ENCODE measurements around the gene AGBL1. TPM values are rescaled to one million over a fixed set of nuclear protein-coding genes. Genes with fewer than 3 reads are reported as not detected.

The AGBL1 gene
- total and polyA plus RNA-seq, 2 donors (not counting 1 experiment from before 2014, with no cell fraction given) = not detected

- H3K9ac ChIP-seq (ENCODE audit: low read length) = no peak overlapping the region
- no peaks in the 10 kb centered on the region for H3K36me3 ChIP-seq (replicated peaks in 1 of 2; ENCODE audit: control extremely low read depth in 1 of 2, control insufficient read depth in 1 of 2, extremely low read depth in 1 of 2, insufficient read depth in 2 of 2, low read length in 1 of 2)
- H3K9me3 ChIP-seq (ENCODE audit: control extremely low read depth in 1 of 3, control insufficient read depth in 2 of 3, insufficient read depth in 1 of 3, low read length in 2 of 3) = no peaks in the 10 kb centered on the region
- ChIA-PET CTCF (no interaction called here), POLR2A (no interaction called here)
- 89% methylated on average over 2 of the region's 2 CpGs for WGBS (ENCODE audit: insufficient coverage)
- intact Hi-C loops (cut with micrococcal nuclease) = no loop called here
- no peaks in the 10 kb centered on the region for H4K20me1 ChIP-seq (ENCODE audit: control insufficient read depth, insufficient read depth, low read length, poor library complexity, severe bottlenecking)
- no peak overlapping the region for H3K4me2 ChIP-seq (replicated peaks; ENCODE audit: low read depth, low read length, poor library complexity, severe bottlenecking)
- TF ChIP-seq CTCF (IDR thresholded peaks at IDR 0.05) (no peak), EZH2 (IDR thresholded peaks at IDR 0.05; ENCODE audit: borderline replicate concordance, insufficient read depth, low read depth, low read length, poor library complexity, severe bottlenecking) (no peak)
- Mint-ChIP-seq H3K4me3 (no peak overlapping the region), H3K9me3 (ENCODE audit: insufficient read depth) (no peaks in the 10 kb centered on the region), H3K4me1 (no peaks in the 10 kb centered on the region), H3K27ac (no peak overlapping the region), H3K27me3 (no peaks in the 10 kb centered on the region)
- H3K27ac ChIP-seq (ENCODE audit: low read length in 2 of 2) = no peak overlapping the region
- no peak overlapping the region for H3K4me3 ChIP-seq (ENCODE audit: control extremely low read depth in 1 of 5, extremely low read depth in 1 of 5, insufficient read depth in 1 of 5, low read depth in 2 of 5, low read length in 4 of 5)
- no peak for DNase-seq
- no peak for ATAC-seq (ENCODE audit: low read depth)
- H3K27me3 ChIP-seq (replicated peaks in 1 of 4; ENCODE audit: control extremely low read depth in 1 of 4, control insufficient read depth in 3 of 4, insufficient read depth in 4 of 4, low read length in 3 of 4) = no peaks in the 10 kb centered on the region
- H2AFZ ChIP-seq (ENCODE audit: insufficient read depth, low read depth, low read length, poor library complexity, severe bottlenecking) = no peak overlapping the region
- H3K4me1 ChIP-seq (ENCODE audit: control insufficient read depth in 2 of 2, insufficient read depth in 2 of 2, low read length in 2 of 2) = no peaks in the 10 kb centered on the region
- no peaks in the 10 kb centered on the region for H3K79me2 ChIP-seq (ENCODE audit: control insufficient read depth, insufficient read depth, low read length)
These were observed 332.2 kb downstream of the AGBL1 start for GRCh38 chr15:86411916-86412315.

GRCh38 chr15:86413191-86413590, 333.5 kb downstream of the AGBL1 start:
- H3K9me3 ChIP-seq (ENCODE audit: control extremely low read depth in 1 of 3, control insufficient read depth in 2 of 3, insufficient read depth in 1 of 3, low read length in 2 of 3) = no peaks in the 10 kb centered on the region
- TF ChIP-seq EZH2 (IDR thresholded peaks at IDR 0.05; ENCODE audit: borderline replicate concordance, insufficient read depth, low read depth, low read length, poor library complexity, severe bottlenecking) = no peak
- TF ChIP-seq CTCF (IDR thresholded peaks at IDR 0.05) = no peak
- H3K27ac ChIP-seq (ENCODE audit: low read length in 2 of 2) = no peak overlapping the region
- H3K27me3 Mint-ChIP-seq = no peaks in the 10 kb centered on the region
- H3K36me3 ChIP-seq (replicated peaks in 1 of 2; ENCODE audit: control extremely low read depth in 1 of 2, control insufficient read depth in 1 of 2, extremely low read depth in 1 of 2, insufficient read depth in 2 of 2, low read length in 1 of 2) = no peaks in the 10 kb centered on the region
- H3K79me2 ChIP-seq (ENCODE audit: control insufficient read depth, insufficient read depth, low read length) = no peaks in the 10 kb centered on the region
- intact Hi-C loops (cut with micrococcal nuclease) = no loop called here
- ChIA-PET CTCF (no interaction called here), POLR2A (no interaction called here)
- DNase-seq (no peak), ATAC-seq (ENCODE audit: low read depth) (no peak)
- H3K4me3 Mint-ChIP-seq = no peak overlapping the region
- no CpG with 5 or more reads among the region's 1 CpG for WGBS (ENCODE audit: insufficient coverage)
- H3K4me3 ChIP-seq (ENCODE audit: control extremely low read depth in 1 of 5, extremely low read depth in 1 of 5, insufficient read depth in 1 of 5, low read depth in 2 of 5, low read length in 4 of 5) = no peak overlapping the region
- no peaks in the 10 kb centered on the region for H3K27me3 ChIP-seq (replicated peaks in 1 of 4; ENCODE audit: control extremely low read depth in 1 of 4, control insufficient read depth in 3 of 4, insufficient read depth in 4 of 4, low read length in 3 of 4)
- no peaks in the 10 kb centered on the region for H4K20me1 ChIP-seq (ENCODE audit: control insufficient read depth, insufficient read depth, low read length, poor library complexity, severe bottlenecking)
- no peak overlapping the region for H2AFZ ChIP-seq (ENCODE audit: insufficient read depth, low read depth, low read length, poor library complexity, severe bottlenecking)
- H3K9me3 Mint-ChIP-seq (ENCODE audit: insufficient read depth) = no peaks in the 10 kb centered on the region
- no peaks in the 10 kb centered on the region for H3K4me1 Mint-ChIP-seq
- no peak overlapping the region for H3K27ac Mint-ChIP-seq
- no peak overlapping the region for H3K4me2 ChIP-seq (replicated peaks; ENCODE audit: low read depth, low read length, poor library complexity, severe bottlenecking)
- H3K4me1 ChIP-seq (ENCODE audit: control insufficient read depth in 2 of 2, insufficient read depth in 2 of 2, low read length in 2 of 2) = no peaks in the 10 kb centered on the region
- H3K9ac ChIP-seq (ENCODE audit: low read length) = no peak overlapping the region

All from B cell (primary cell).